CD4-positive, alpha-beta T cell (primary cell): ENCODE data around the gene ADCY10. TPM values are rescaled to one million over a fixed set of nuclear protein-coding genes. Genes with fewer than 3 reads are reported as not detected.

Experiments
- ATAC-seq: fragments of 200-7000 bp; cut with Tn5 transposase; one replicate; pipeline ENCODE4 v1.10.0; 2022; ENCODE audit warnings: mild to moderate bottlenecking; ENCODE audit not compliant: poor library complexity
- CTCF ChIA-PET: fragments of 350-600 bp; sonication (Branson Sonifier 250); formaldehyde crosslinking; loops from one replicate; lab custom pipeline; 2021; ENCODE audit warnings: antibody characterized with exemption, inconsistent platforms; lab: Charles Lee
- POLR2A ChIA-PET: fragments of 350-600 bp; sonication (Branson Sonifier 250); formaldehyde crosslinking; loops from one replicate; lab custom pipeline; 2021; ENCODE audit warnings: antibody characterized with exemption, inconsistent platforms; lab: Charles Lee
- DNase-seq, 14 experiments: peaks; one replicate each; pipeline ENCODE4 v3.0.0-alpha.2; 2013 to 2020; ENCODE audit warnings: mixed read lengths in 2 of 14
- H3K27ac ChIP-seq, 2 donors: one replicate each; pipeline versions ENCODE4 v1.5.1 to v1.7.0; 2013; ENCODE audit warnings: low read length in 2 of 2, low read depth in 1 of 2, mild to moderate bottlenecking in 1 of 2
- H3K27me3 ChIP-seq, 2 experiments: 1 replicate in 1 of 2; 2 replicates in 1 of 2; pipeline versions ENCODE4 v1.6.1 to v1.7.0; 2013; ENCODE audit warnings: low read length in 2 of 2, control low read depth in 1 of 2, mild to moderate bottlenecking in 1 of 2, moderate library complexity in 1 of 2; ENCODE audit not compliant: insufficient read depth in 2 of 2, control insufficient read depth in 1 of 2
- H3K36me3 ChIP-seq: one replicate; pipeline ENCODE4 v1.6.1; 2013; ENCODE audit warnings: low read length, control low read depth; ENCODE audit not compliant: insufficient read depth
- H3K4me1 ChIP-seq: one replicate; pipeline ENCODE4 v1.6.1; 2013; ENCODE audit warnings: low read length, control low read depth; ENCODE audit not compliant: insufficient read depth
- H3K4me3 ChIP-seq: one replicate; pipeline ENCODE4 v1.5.1; 2013; ENCODE audit warnings: mild to moderate bottlenecking, low read length, moderate library complexity
- H3K9me3 ChIP-seq, 2 experiments: 1 replicate in 1 of 2; 2 replicates in 1 of 2; pipeline versions ENCODE4 v1.6.1 to v1.7.0; 2013; ENCODE audit warnings: low read length in 2 of 2, mild to moderate bottlenecking in 2 of 2, control low read depth in 1 of 2, moderate library complexity in 1 of 2; ENCODE audit not compliant: control insufficient read depth in 1 of 2, insufficient read depth in 1 of 2
- H3K27ac Mint-ChIP-seq: one replicate; pipeline ENCODE4 v1.8.0; 2020; ENCODE audit warnings: mixed read lengths
- H3K27me3 Mint-ChIP-seq: one replicate; pipeline ENCODE4 v1.8.0; 2021; ENCODE audit warnings: mixed read lengths
- H3K36me3 Mint-ChIP-seq: one replicate; pipeline ENCODE4 v1.8.0; 2021; ENCODE audit warnings: low read depth, mixed read lengths
- H3K4me1 Mint-ChIP-seq: one replicate; pipeline ENCODE4 v1.8.0; 2021; ENCODE audit warnings: low read depth, mixed read lengths
- H3K4me3 Mint-ChIP-seq: one replicate; pipeline ENCODE4 v1.8.0; 2020; ENCODE audit warnings: mild to moderate bottlenecking, mixed read lengths
- H3K9me3 Mint-ChIP-seq: one replicate; pipeline ENCODE4 v1.8.0; 2020; ENCODE audit warnings: mixed read lengths
- CTCF ChIP-seq: fragments of 200-600 bp; IDR thresholded peaks from one replicate; pipeline ENCODE4 v1.8.0; 2022; ENCODE audit warnings: antibody characterized with exemption, mild to moderate bottlenecking
- intact Hi-C, 2 experiments: fragments of 100-400 bp; cut with DNase I in 1 of 2; cut with micrococcal nuclease in 1 of 2; formaldehyde crosslinking; loops; one replicate each; pipeline versions ENCODE4 v1.15.1 to v1.9.0; 2023 to 2025; cut with DNase I, micrococcal nuclease
- total RNA-seq, 174 experiments: library from RNA in 2 of 174; stranded (reverse) in 2 of 174; gene quantifications; one replicate each; pipeline ENCODE4 v1.2.3 and lab custom pipeline; 2021 to 2026

The ADCY10 gene
- total RNA-seq, 2 experiments from 2014 or later, result 0.11 to 0.52 TPM

GRCh38 chr1:167773516-167773915 is 140.4 kb downstream of the ADCY10 start:
- intact Hi-C loops, result loop anchor here in 1 of 2 experiments (5.0 kb wide), 1 partner anchor 36 kb away; no protein-coding TSS in a partner anchor

GRCh38 chr1:167772436-167772835 is 141.5 kb downstream of the ADCY10 start:
- Histone ChIP-seq H3K4me1 (no peaks in the 10 kb centered on the region), H3K27me3 (no peaks in the 10 kb centered on the region), H3K9me3 (peaks cover 0 to 5% of the 10 kb centered on the region in 2 experiments), H3K4me3 (no peak overlapping the region), H3K27ac (no peak overlapping the region), H3K36me3 (no peaks in the 10 kb centered on the region)
- no peaks in the 10 kb centered on the region for H3K27me3 Mint-ChIP-seq
- DNase-seq (no peak), ATAC-seq (no peak)
- POLR2A ChIA-PET, result no interaction called here
- H3K9me3 Mint-ChIP-seq, result no peaks in the 10 kb centered on the region
- no peak overlapping the region for H3K27ac Mint-ChIP-seq
- intact Hi-C loops, result loop anchor here in 1 of 2 experiments (5.0 kb wide), 1 partner anchor 35 kb away; no protein-coding TSS in a partner anchor
- H3K4me3 Mint-ChIP-seq, result no peak overlapping the region
- CTCF ChIA-PET, result no interaction called here
- no peak for TF ChIP-seq CTCF
- peaks cover 48% of the 10 kb centered on the region for H3K36me3 Mint-ChIP-seq
- H3K4me1 Mint-ChIP-seq, result peaks cover 10% of the 10 kb centered on the region

More at GRCh38 chr1:167773516-167773915, 140.4 kb downstream of the ADCY10 start:
- CTCF ChIA-PET, result no interaction called here
- ATAC-seq (no peak), DNase-seq (no peak)
- Histone ChIP-seq H3K4me3 (no peak overlapping the region), H3K27me3 (no peaks in the 10 kb centered on the region), H3K9me3 (peaks cover 0 to 5% of the 10 kb centered on the region in 2 experiments), H3K36me3 (no peaks in the 10 kb centered on the region), H3K27ac (no peak overlapping the region), H3K4me1 (no peaks in the 10 kb centered on the region)
- POLR2A ChIA-PET, result no interaction called here
- H3K4me3 Mint-ChIP-seq, result no peak overlapping the region
- peaks cover 13% of the 10 kb centered on the region for H3K4me1 Mint-ChIP-seq
- H3K27ac Mint-ChIP-seq, result no peak overlapping the region
- no peak for TF ChIP-seq CTCF
- no peaks in the 10 kb centered on the region for H3K9me3 Mint-ChIP-seq
- no peaks in the 10 kb centered on the region for H3K27me3 Mint-ChIP-seq
- peaks cover 42% of the 10 kb centered on the region for H3K36me3 Mint-ChIP-seq

GRCh38 chr1:167770127-167770526 is 143.8 kb downstream of the ADCY10 start:
- Mint-ChIP-seq H3K4me3 (no peak overlapping the region), H3K27me3 (no peaks in the 10 kb centered on the region), H3K9me3 (no peaks in the 10 kb centered on the region), H3K36me3 (peaks cover 38% of the 10 kb centered on the region), H3K4me1 (no peaks in the 10 kb centered on the region), H3K27ac (no peak overlapping the region)
- Histone ChIP-seq H3K27ac (no peak overlapping the region), H3K36me3 (peaks cover 4% of the 10 kb centered on the region), H3K27me3 (no peaks in the 10 kb centered on the region), H3K4me3 (no peak overlapping the region), H3K9me3 (peaks cover 0 to 5% of the 10 kb centered on the region in 2 experiments), H3K4me1 (no peaks in the 10 kb centered on the region)
- DNase-seq (no peak), ATAC-seq (no peak)
- TF ChIP-seq CTCF, result no peak
- ChIA-PET CTCF (no interaction called here), POLR2A (no interaction called here)
- intact Hi-C loops, result loop anchor here in 1 of 2 experiments (5.0 kb wide), 1 partner anchor 33 kb away; no protein-coding TSS in a partner anchor
